DOHH2 (cell line): ENCODE data around the gene TTC7B.

ENCODE experiments used
- H3F3A ChIP-seq: fragments of 200-600 bp; sonication (generic), shearing (Covaris generic); 2 replicates; pipeline ENCODE4 v1.6.0; 2016; ENCODE audit warnings: antibody characterized with exemption, mild to moderate bottlenecking; ENCODE audit not compliant: control insufficient read depth, insufficient read depth
- H3K27ac ChIP-seq: fragments of 200-600 bp; sonication (generic); 2 replicates; pipeline ENCODE4 v1.5.1; 2014; ENCODE audit warnings: low read depth, mild to moderate bottlenecking, low read length, moderate library complexity
- H3K27me3 ChIP-seq: fragments of 200-600 bp; sonication (generic); 2 replicates; pipeline ENCODE4 v1.6.1; 2014; ENCODE audit warnings: mild to moderate bottlenecking, low read length, mixed read lengths; ENCODE audit not compliant: control insufficient read depth
- H3K36me3 ChIP-seq: fragments of 200-600 bp; sonication (generic); 2 replicates; pipeline ENCODE4 v1.6.1; 2014; ENCODE audit warnings: mild to moderate bottlenecking, low read length, moderate library complexity, mixed read lengths; ENCODE audit not compliant: control insufficient read depth
- H3K4me1 ChIP-seq: fragments of 200-600 bp; sonication (generic); 2 replicates; pipeline ENCODE4 v1.6.1; 2014; ENCODE audit warnings: mild to moderate bottlenecking, low read length, mixed read lengths; ENCODE audit not compliant: control insufficient read depth
- H3K4me2 ChIP-seq: fragments of 200-600 bp; sonication (generic); 2 replicates; pipeline ENCODE4 v1.6.0; 2014; ENCODE audit warnings: mild to moderate bottlenecking, low read length, moderate library complexity
- H3K4me3 ChIP-seq: fragments of 200-600 bp; sonication (generic); 2 replicates; pipeline ENCODE4 v1.5.1; 2014; ENCODE audit warnings: mild to moderate bottlenecking, low read length, mixed read lengths
- H3K79me2 ChIP-seq: fragments of 200-600 bp; sonication (generic); 2 replicates; pipeline ENCODE4 v1.6.1; 2014; ENCODE audit warnings: mild to moderate bottlenecking, low read length, mixed read lengths; ENCODE audit not compliant: control insufficient read depth
- H3K9me2 ChIP-seq: fragments of 200-600 bp; sonication (generic); replicated peaks from 2 replicates; pipeline ENCODE4 v1.6.1; 2014; ENCODE audit warnings: mild to moderate bottlenecking, low read length, mixed read lengths; ENCODE audit not compliant: control insufficient read depth
- H3K9me3 ChIP-seq: fragments of 200-600 bp; sonication (generic); 2 replicates; pipeline ENCODE4 v1.6.1; 2014; ENCODE audit warnings: antibody characterized with exemption, low read length, mixed read lengths; ENCODE audit not compliant: control insufficient read depth, insufficient read depth
- H4K20me1 ChIP-seq: fragments of 200-600 bp; sonication (generic); 2 replicates; pipeline ENCODE4 v1.6.0; 2014; ENCODE audit warnings: low read depth, mild to moderate bottlenecking, antibody characterized with exemption, low read length, moderate library complexity; ENCODE audit not compliant: control insufficient read depth, insufficient read depth
- EZH2phosphoT487 ChIP-seq: fragments of 200-600 bp; sonication (generic); IDR thresholded peaks from 2 replicates; pipeline ENCODE4 v1.6.1; 2017; ENCODE audit warnings: borderline replicate concordance, mild to moderate bottlenecking, antibody characterized with exemption, low read length, moderate library complexity, mixed read lengths
- TF ChIP-seq, protein P1 (sequence below): fragments of 200-600 bp; sonication (generic); IDR thresholded peaks from one replicate; pipeline ENCODE4 v1.5.1; 2014; ENCODE audit warnings: antibody characterized with exemption, mild to moderate bottlenecking, low read depth, low read length; ENCODE audit not compliant: poor library complexity, severe bottlenecking

Gene TTC7B

DNA sequence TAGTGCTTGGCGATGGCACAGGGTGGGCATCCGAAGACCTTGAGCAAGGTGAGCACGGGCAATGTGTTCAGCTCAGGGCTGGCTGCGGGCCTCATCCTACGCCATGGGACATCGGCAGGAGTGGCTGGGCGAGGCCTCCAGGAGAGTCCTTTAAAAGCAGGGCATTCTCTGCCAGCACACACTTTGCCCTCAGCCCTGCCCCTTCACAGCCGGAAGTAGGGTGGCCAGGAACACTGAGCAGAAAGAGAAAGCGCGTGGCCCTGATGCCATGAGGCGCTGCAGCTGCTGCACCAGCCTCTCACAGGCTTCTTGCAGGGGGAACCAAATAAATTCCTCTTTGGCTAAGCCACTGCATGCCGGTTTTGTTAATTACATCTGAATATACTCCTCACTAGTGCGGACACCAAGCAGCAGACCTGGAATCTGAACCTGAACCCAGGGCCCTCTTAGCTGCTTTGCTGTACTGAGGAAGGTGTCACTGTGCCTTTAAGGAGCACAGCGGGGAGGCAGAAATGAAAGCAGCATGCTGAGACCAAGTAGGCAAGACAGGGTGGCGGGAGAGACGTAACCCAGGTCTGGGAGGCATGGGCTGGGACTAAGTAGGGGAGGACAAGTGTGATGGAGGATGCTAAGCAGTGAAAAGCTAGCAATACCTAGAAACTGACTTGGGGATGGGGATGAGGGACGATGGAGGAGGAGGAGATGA lies 155.2 kb downstream of the TTC7B start:
- Histone ChIP-seq H3K4me2 (no peak overlapping the region), H3F3A (no peaks in the 10 kb centered on the region), H3K9me2 (no peaks in the 10 kb centered on the region), H3K4me1 (no peaks in the 10 kb centered on the region), H4K20me1 (no peaks in the 10 kb centered on the region), H3K27me3 (peaks cover 6% of the 10 kb centered on the region), H3K36me3 (no peaks in the 10 kb centered on the region), H3K4me3 (no peak overlapping the region), H3K27ac (no peak overlapping the region), H3K9me3 (no peaks in the 10 kb centered on the region), H3K79me2 (no peaks in the 10 kb centered on the region)
- TF ChIP-seq, protein P1, sequence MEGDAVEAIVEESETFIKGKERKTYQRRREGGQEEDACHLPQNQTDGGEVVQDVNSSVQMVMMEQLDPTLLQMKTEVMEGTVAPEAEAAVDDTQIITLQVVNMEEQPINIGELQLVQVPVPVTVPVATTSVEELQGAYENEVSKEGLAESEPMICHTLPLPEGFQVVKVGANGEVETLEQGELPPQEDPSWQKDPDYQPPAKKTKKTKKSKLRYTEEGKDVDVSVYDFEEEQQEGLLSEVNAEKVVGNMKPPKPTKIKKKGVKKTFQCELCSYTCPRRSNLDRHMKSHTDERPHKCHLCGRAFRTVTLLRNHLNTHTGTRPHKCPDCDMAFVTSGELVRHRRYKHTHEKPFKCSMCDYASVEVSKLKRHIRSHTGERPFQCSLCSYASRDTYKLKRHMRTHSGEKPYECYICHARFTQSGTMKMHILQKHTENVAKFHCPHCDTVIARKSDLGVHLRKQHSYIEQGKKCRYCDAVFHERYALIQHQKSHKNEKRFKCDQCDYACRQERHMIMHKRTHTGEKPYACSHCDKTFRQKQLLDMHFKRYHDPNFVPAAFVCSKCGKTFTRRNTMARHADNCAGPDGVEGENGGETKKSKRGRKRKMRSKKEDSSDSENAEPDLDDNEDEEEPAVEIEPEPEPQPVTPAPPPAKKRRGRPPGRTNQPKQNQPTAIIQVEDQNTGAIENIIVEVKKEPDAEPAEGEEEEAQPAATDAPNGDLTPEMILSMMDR = no peak
- no peak for TF ChIP-seq EZH2phosphoT487

DNA sequence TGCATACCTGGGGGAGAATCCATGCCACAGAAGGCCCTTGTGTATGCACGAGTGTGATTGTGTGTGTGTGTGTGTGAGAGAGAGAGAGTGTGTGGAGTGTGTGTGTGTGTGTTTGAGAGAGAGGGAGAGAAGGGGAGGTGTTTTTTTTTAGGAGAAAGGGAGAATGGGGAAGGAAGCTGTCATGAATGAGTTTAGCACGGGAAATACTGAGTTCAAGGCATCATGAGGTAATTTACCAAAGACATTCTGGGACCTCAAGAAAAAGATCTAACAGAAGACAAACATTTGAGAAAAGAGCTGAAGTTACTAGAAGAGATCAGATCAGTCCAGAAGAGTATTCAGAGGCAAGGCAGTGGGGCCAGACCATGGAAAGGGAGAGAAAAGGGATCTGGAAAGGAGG lies 157.1 kb downstream of the TTC7B start:
- Histone ChIP-seq H3K4me1 (no peaks in the 10 kb centered on the region), H3K9me2 (no peaks in the 10 kb centered on the region), H3K9me3 (no peaks in the 10 kb centered on the region), H3K4me3 (no peak overlapping the region), H3K27me3 (peaks cover 9% of the 10 kb centered on the region), H3K27ac (no peak overlapping the region), H3K79me2 (no peaks in the 10 kb centered on the region), H3K4me2 (no peak overlapping the region), H4K20me1 (no peaks in the 10 kb centered on the region), H3K36me3 (no peaks in the 10 kb centered on the region), H3F3A (no peaks in the 10 kb centered on the region)
- TF ChIP-seq, protein P1 = no peak

- Histone ChIP-seq H3K4me1 (no peaks in the 10 kb centered on the region), H3K36me3 (no peaks in the 10 kb centered on the region), H3K27ac (no peak overlapping the region), H3K9me2 (no peaks in the 10 kb centered on the region), H3K27me3 (peaks cover 9% of the 10 kb centered on the region), H4K20me1 (no peaks in the 10 kb centered on the region), H3K79me2 (no peaks in the 10 kb centered on the region), H3F3A (no peaks in the 10 kb centered on the region), H3K4me2 (no peak overlapping the region), H3K4me3 (no peak overlapping the region), H3K9me3 (no peaks in the 10 kb centered on the region)
- TF ChIP-seq, protein P1 = no peak
- TF ChIP-seq EZH2phosphoT487 = no peak
Observed at GRCh38 chr14:90658541-90658967, 157.7 kb downstream of the TTC7B start.
